COLO668 (cell line): ENCODE measurements around the gene GMCL1.
"Not testable (repeated sequence)": the region's sequence is repeated elsewhere in the genome, so short reads cannot be mapped to it uniquely, and the experiment has no call there.

Source experiments
- DNase-seq: peaks from one replicate; lab custom pipeline; 2025; ENCODE audit not compliant: unreplicated experiment; lab: John Stamatoyannopoulos, UW

The GMCL1 gene

GRCh38 chr2:69805887-69806286 is 23.6 kb upstream of the GMCL1 start:
- DNase-seq = no peak

- DNase-seq = no peak
Observed at GRCh38 chr2:69807821-69808540, 21.5 kb upstream of the GMCL1 start.

GRCh38 chr2:69810550-69810949 is 18.9 kb upstream of the GMCL1 start:
- no peak for DNase-seq

GRCh38 chr2:69811018-69811417 is 18.4 kb upstream of the GMCL1 start:
- DNase-seq = no peak

GRCh38 chr2:69811591-69811990 is 17.9 kb upstream of the GMCL1 start:
- DNase-seq = no peak

- DNase-seq = no peak
Observed at GRCh38 chr2:69815717-69816116, 13.7 kb upstream of the GMCL1 start.

GRCh38 chr2:69816923-69817542 is 12.4 kb upstream of the GMCL1 start:
- DNase-seq = peak; percentile 73

GRCh38 chr2:69817729-69818501 is 11.5 kb upstream of the GMCL1 start:
- DNase-seq = no peak

- DNase-seq = no peak
Observed at GRCh38 chr2:69827796-69828540, 1.5 kb upstream of the GMCL1 start.

- no peak for DNase-seq
Observed at GRCh38 chr2:69828938-69829255, 563 bp upstream of the GMCL1 start.

- peak; percentile 52 for DNase-seq
Observed at GRCh38 chr2:69830045-69830905, 815 bp downstream of the GMCL1 start.

GRCh38 chr2:69830906-69831241 is 1.4 kb downstream of the GMCL1 start:
- DNase-seq = not testable (repeated sequence)

GRCh38 chr2:69831354-69831905 is 2.0 kb downstream of the GMCL1 start:
- no peak for DNase-seq

GRCh38 chr2:69833752-69834151 is 4.3 kb downstream of the GMCL1 start:
- no peak for DNase-seq

- no peak for DNase-seq
Observed at GRCh38 chr2:69835666-69836065, 6.2 kb downstream of the GMCL1 start.

- DNase-seq = no peak
Observed at GRCh38 chr2:69836316-69836715, 6.9 kb downstream of the GMCL1 start.

- no peak for DNase-seq
Observed at GRCh38 chr2:69837533-69837932, 8.1 kb downstream of the GMCL1 start.

- no peak for DNase-seq
Observed at GRCh38 chr2:69843993-69844392, 14.5 kb downstream of the GMCL1 start.

- no peak for DNase-seq
Observed at GRCh38 chr2:69844560-69844959, 15.1 kb downstream of the GMCL1 start.
